HUES6 (cell line): Measurements from ENCODE around the gene E4F1.

Experiments used
- H3K27ac ChIP-seq: 2 replicates; pipeline ENCODE4 v1.7.0; 2013; ENCODE audit warnings: low read depth, mild to moderate bottlenecking, low read length, inconsistent platforms
- H3K27me3 ChIP-seq: 2 replicates; pipeline ENCODE4 v1.6.1; 2013; ENCODE audit warnings: low read length; ENCODE audit not compliant: control insufficient read depth, insufficient read depth
- H3K36me3 ChIP-seq: 2 replicates; pipeline ENCODE4 v1.6.1; 2013; ENCODE audit warnings: low read length; ENCODE audit not compliant: control insufficient read depth, insufficient read depth
- H3K4me1 ChIP-seq: 2 replicates; pipeline ENCODE4 v1.6.1; 2013; ENCODE audit warnings: low read length; ENCODE audit not compliant: control insufficient read depth, insufficient read depth
- H3K4me3 ChIP-seq: 2 replicates; pipeline ENCODE4 v1.5.1; 2013; ENCODE audit warnings: low read depth, low read length
- H3K9ac ChIP-seq: one replicate; pipeline ENCODE4 v1.6.1; 2013; ENCODE audit warnings: mild to moderate bottlenecking, low read length
- H3K9me3 ChIP-seq: 2 replicates; pipeline ENCODE4 v1.6.1; 2013; ENCODE audit warnings: low read depth, low read length; ENCODE audit not compliant: control insufficient read depth, insufficient read depth

E4F1 gene

GRCh38 chr16:2190002-2190658 lies 33.3 kb upstream of the E4F1 start:
- Histone ChIP-seq H3K4me1 (no peaks in the 10 kb centered on the region), H3K9me3 (no peaks in the 10 kb centered on the region), H3K27ac (no peak overlapping the region), H3K9ac (peak overlapping the region; percentile 24), H3K36me3 (no peaks in the 10 kb centered on the region), H3K27me3 (peaks cover 13% of the 10 kb centered on the region; the same call in 1 of the 2 replicates), H3K4me3 (no peak overlapping the region)

- no peak overlapping the region for H3K4me3 ChIP-seq
- H3K9me3 ChIP-seq, result no peaks in the 10 kb centered on the region
- H3K9ac ChIP-seq, result no peak overlapping the region
- peaks cover 21% of the 10 kb centered on the region for H3K27me3 ChIP-seq
- no peak overlapping the region for H3K27ac ChIP-seq
- H3K4me1 ChIP-seq, result no peaks in the 10 kb centered on the region
- H3K36me3 ChIP-seq, result no peaks in the 10 kb centered on the region
Observed at GRCh38 chr16:2190659-2191445, 32.5 kb upstream of the E4F1 start.

- H3K4me1 ChIP-seq, result no peaks in the 10 kb centered on the region
- H3K9ac ChIP-seq, result no peak overlapping the region
- peaks cover 22% of the 10 kb centered on the region for H3K27me3 ChIP-seq
- H3K4me3 ChIP-seq, result no peak overlapping the region
- H3K36me3 ChIP-seq, result no peaks in the 10 kb centered on the region
- no peak overlapping the region for H3K27ac ChIP-seq
- no peaks in the 10 kb centered on the region for H3K9me3 ChIP-seq
Observed at GRCh38 chr16:2191446-2191706, 32.0 kb upstream of the E4F1 start.

- Histone ChIP-seq H3K9ac (no peak overlapping the region), H3K9me3 (no peaks in the 10 kb centered on the region), H3K4me1 (no peaks in the 10 kb centered on the region), H3K27me3 (peaks cover 48% of the 10 kb centered on the region), H3K27ac (no peak overlapping the region), H3K4me3 (no peak overlapping the region), H3K36me3 (no peaks in the 10 kb centered on the region)
Observed at GRCh38 chr16:2194166-2194834, 29.1 kb upstream of the E4F1 start.

- Histone ChIP-seq H3K9ac (no peak overlapping the region), H3K27me3 (peaks cover 53% of the 10 kb centered on the region), H3K4me3 (peak overlapping the region; percentile 60), H3K27ac (no peak overlapping the region), H3K36me3 (no peaks in the 10 kb centered on the region), H3K4me1 (no peaks in the 10 kb centered on the region), H3K9me3 (no peaks in the 10 kb centered on the region)
Observed at GRCh38 chr16:2194852-2195321, 28.5 kb upstream of the E4F1 start.

GRCh38 chr16:2195322-2196161 lies 27.8 kb upstream of the E4F1 start:
- Histone ChIP-seq H3K36me3 (no peaks in the 10 kb centered on the region), H3K27me3 (peaks cover 60% of the 10 kb centered on the region), H3K27ac (no peak overlapping the region), H3K4me1 (no peaks in the 10 kb centered on the region), H3K4me3 (peak overlapping the region; percentile 60), H3K9ac (no peak overlapping the region), H3K9me3 (no peaks in the 10 kb centered on the region)

GRCh38 chr16:2196162-2196980 lies 27.0 kb upstream of the E4F1 start, which contains the start of gene CASKIN1:
Gene CASKIN1 (minus strand): TSS chr16:2196605. CDS start chr16:2196432, 173 bp downstream.
- Histone ChIP-seq H3K4me1 (no peaks in the 10 kb centered on the region), H3K36me3 (no peaks in the 10 kb centered on the region), H3K9ac (no peak within 1 kb of the TSS), H3K27me3 (peaks cover 62% of the 10 kb centered on the region), H3K9me3 (no peaks in the 10 kb centered on the region), H3K27ac (no peak within 1 kb of the TSS), H3K4me3 (peak within 1 kb of the TSS; percentile 60)

- H3K4me1 ChIP-seq, result no peaks in the 10 kb centered on the region
- peaks cover 62% of the 10 kb centered on the region for H3K27me3 ChIP-seq
- H3K4me3 ChIP-seq, result peak overlapping the region; percentile 47
- H3K9me3 ChIP-seq, result no peaks in the 10 kb centered on the region
- no peak overlapping the region for H3K9ac ChIP-seq
- no peaks in the 10 kb centered on the region for H3K36me3 ChIP-seq
- no peak overlapping the region for H3K27ac ChIP-seq
Observed at GRCh38 chr16:2196981-2197511, 26.3 kb upstream of the E4F1 start.

- no peaks in the 10 kb centered on the region for H3K36me3 ChIP-seq
- peaks cover 62% of the 10 kb centered on the region for H3K27me3 ChIP-seq
- H3K4me1 ChIP-seq, result no peaks in the 10 kb centered on the region
- no peak overlapping the region for H3K4me3 ChIP-seq
- H3K9ac ChIP-seq, result no peak overlapping the region
- H3K9me3 ChIP-seq, result no peaks in the 10 kb centered on the region
- no peak overlapping the region for H3K27ac ChIP-seq
Observed at GRCh38 chr16:2197765-2198164, 25.6 kb upstream of the E4F1 start.

GRCh38 chr16:2198283-2198682 lies 25.1 kb upstream of the E4F1 start:
- Histone ChIP-seq H3K36me3 (no peaks in the 10 kb centered on the region), H3K9me3 (no peaks in the 10 kb centered on the region), H3K4me1 (no peaks in the 10 kb centered on the region), H3K27ac (no peak overlapping the region), H3K9ac (no peak overlapping the region), H3K27me3 (peaks cover 62% of the 10 kb centered on the region), H3K4me3 (no peak overlapping the region)
